Tibial nerve (tissue), 4 donors: ENCODE results near the gene POLR3H. TPM values are rescaled to one million over a fixed set of nuclear protein-coding genes. Genes with fewer than 3 reads are reported as not detected.

Experiments used
- DNase-seq, 2 donors: peaks; one replicate each; pipeline ENCODE4 v3.0.0-alpha.2; 2019; ENCODE audit warnings: low spot score in 2 of 2
- H3K27ac ChIP-seq, 4 donors: fragments of 200-600 bp; sonication (generic) in 3 of 4; one replicate each; pipeline ENCODE4 v1.5.1; 2017 to 2019; ENCODE audit warnings: mild to moderate bottlenecking in 1 of 4
- H3K27me3 ChIP-seq, 2 donors: fragments of 200-600 bp; sonication (generic) in 1 of 2; one replicate each; pipeline versions ENCODE4 v1.5.1 to v1.6.0; 2017 to 2019
- H3K36me3 ChIP-seq, 3 donors: fragments of 200-600 bp; sonication (generic); one replicate each; pipeline ENCODE4 v1.5.1; 2018 to 2019
- H3K4me1 ChIP-seq, 4 donors: fragments of 200-600 bp; sonication (generic) in 3 of 4; one replicate each; pipeline ENCODE4 v1.5.1; 2017 to 2019
- H3K4me3 ChIP-seq, 4 donors: fragments of 200-600 bp; sonication (generic) in 3 of 4; one replicate each; pipeline ENCODE4 v1.5.1; 2017 to 2019; ENCODE audit warnings: mild to moderate bottlenecking in 1 of 4, moderate library complexity in 1 of 4
- H3K9me3 ChIP-seq, 4 donors: fragments of 200-600 bp; sonication (generic) in 3 of 4; one replicate each; pipeline ENCODE4 v1.5.1; 2017 to 2019
- CTCF ChIP-seq, 5 experiments: fragments of 200-600 bp in 3 of 5; fragments of 450-650 bp in 2 of 5; sonication (generic) in 3 of 5; IDR thresholded peaks; one replicate each; pipeline ENCODE4 v1.5.1; 2016 to 2019; ENCODE audit warnings: antibody characterized with exemption in 5 of 5, mild to moderate bottlenecking in 3 of 5, moderate library complexity in 2 of 5
- EP300 ChIP-seq, 2 donors: sonication (generic); formaldehyde crosslinking; IDR thresholded peaks; one replicate each; pipeline ENCODE4 v1.6.1; 2017; ENCODE audit warnings: antibody characterized with exemption in 2 of 2, mild to moderate bottlenecking in 1 of 2
- POLR2A ChIP-seq, 2 donors: fragments of 450-650 bp; IDR thresholded peaks; one replicate each; pipeline ENCODE4 v1.6.1; 2017; ENCODE audit warnings: antibody characterized with exemption in 2 of 2, mild to moderate bottlenecking in 2 of 2, moderate library complexity in 2 of 2
- WGBS, 2 donors: methylation state at CpG; one replicate each; pipeline ENCODE4 v1.1.5; 2018; 5-methylcytosine and 5-hydroxymethylcytosine counted together
- total RNA-seq, 4 donors: library from RNA; depleted of rRNA; stranded (reverse); fragments of >200 nt; gene quantifications; one replicate each; pipeline ENCODE4 v1.1.0, GENCODE V29; 2016

POLR3H gene
- total RNA-seq, 4 donors from 2014 or later: 26.6 to 33.6 (median 27.5) TPM

- H3K9me3 ChIP-seq: no peaks in the 10 kb centered on the region
- H3K27me3 ChIP-seq: no peaks in the 10 kb centered on the region
- H3K4me1 ChIP-seq: peaks cover 0 to 21% (median 4%) of the 10 kb centered on the region in 4 donors
- peaks cover 0 to 77% (median 0%) of the 10 kb centered on the region in 3 donors for H3K36me3 ChIP-seq
- TF ChIP-seq CTCF (IDR thresholded peaks at IDR 0.05) (no peak), EP300 (IDR thresholded peaks at IDR 0.05) (no peak), POLR2A (IDR thresholded peaks at IDR 0.05) (no peak)
- WGBS, 2 donors: 89 to 90% methylated on average over 5 of the region's 5 CpGs
- H3K27ac ChIP-seq: peak overlapping the region in 2 of 4 donors; percentile 40 to 54
- no peak overlapping the region for H3K4me3 ChIP-seq
- DNase-seq: no peak
Observed at GRCh38 chr22:41535244-41535643, 9.0 kb downstream of the POLR3H start.

- H3K27ac ChIP-seq: peak overlapping the region in 3 of 4 donors; percentile 44 to 84 (median 50)
Observed at GRCh38 chr22:41534219-41534618, 10.1 kb downstream of the POLR3H start.

GRCh38 chr22:41532908-41533825 is 11.1 kb downstream of the POLR3H start:
- TF ChIP-seq EP300 (IDR thresholded peaks at IDR 0.05) (no peak), CTCF (IDR thresholded peaks at IDR 0.05) (peak; percentile 58 to 81 (median 71))
- DNase-seq: peak in 1 of 2 donors; percentile 59
- H3K36me3 ChIP-seq: peaks cover 0 to 77% (median 0%) of the 10 kb centered on the region in 3 donors
- no peaks in the 10 kb centered on the region for H3K27me3 ChIP-seq
- no peak overlapping the region for H3K4me3 ChIP-seq
- H3K4me1 ChIP-seq: peaks cover 0 to 21% (median 4%) of the 10 kb centered on the region in 4 donors
- no peaks in the 10 kb centered on the region for H3K9me3 ChIP-seq
- H3K27ac ChIP-seq: peak overlapping the region; percentile 24 to 84 (median 62)
- WGBS, 2 donors: 58 to 60% methylated on average over 18 to 19 of the region's 19 CpGs

More at GRCh38 chr22:41534219-41534618, 10.1 kb downstream of the POLR3H start:
- H3K4me1 ChIP-seq: peaks cover 0 to 21% (median 4%) of the 10 kb centered on the region in 4 donors
- H3K27me3 ChIP-seq: no peaks in the 10 kb centered on the region
- H3K4me3 ChIP-seq: no peak overlapping the region
- DNase-seq: no peak
- WGBS, 2 donors: 44 to 58% methylated on average over 8 of the region's 8 CpGs
- no peaks in the 10 kb centered on the region for H3K9me3 ChIP-seq
- peaks cover 0 to 77% (median 0%) of the 10 kb centered on the region in 3 donors for H3K36me3 ChIP-seq
- TF ChIP-seq EP300 (IDR thresholded peaks at IDR 0.05): peak in 1 of 2 donors; percentile 69
- no peak for TF ChIP-seq POLR2A (IDR thresholded peaks at IDR 0.05)
- no peak for TF ChIP-seq CTCF (IDR thresholded peaks at IDR 0.05)

GRCh38 chr22:41531715-41532477 is 12.4 kb downstream of the POLR3H start:
- Histone ChIP-seq H3K4me3 (no peak overlapping the region), H3K27me3 (no peaks in the 10 kb centered on the region), H3K9me3 (no peaks in the 10 kb centered on the region), H3K36me3 (peaks cover 0 to 77% (median 0%) of the 10 kb centered on the region in 3 donors), H3K4me1 (peaks cover 0 to 24% (median 4%) of the 10 kb centered on the region in 4 donors), H3K27ac (peak overlapping the region in 2 of 4 donors; percentile 8 to 81)
- no peak for DNase-seq
- WGBS, 2 donors: 72 to 80% methylated on average over 11 to 16 of the region's 17 CpGs
- TF ChIP-seq CTCF (IDR thresholded peaks at IDR 0.05) (no peak), EP300 (IDR thresholded peaks at IDR 0.05) (no peak), POLR2A (IDR thresholded peaks at IDR 0.05) (no peak)
